GM23338 (cell line): ENCODE measurements around the gene SNX32. TPM values are rescaled to one million over a fixed set of nuclear protein-coding genes. Genes with fewer than 3 reads are reported as not detected.

Experiments used
- ATAC-seq: fragments of 200-7000 bp; cut with Tn5 transposase; 3 replicates; pipeline ENCODE4 v1.9.1; 2020
- DNase-seq: peaks from one replicate; pipeline ENCODE4 v3.0.0-alpha.2; 2015; ENCODE audit warnings: low spot score
- H2AFZ ChIP-seq: fragments of 200-600 bp; sonication (generic); 2 replicates; pipeline ENCODE4 v1.8.0; 2016; ENCODE audit warnings: antibody characterized with exemption, mild to moderate bottlenecking, moderate library complexity
- H3F3A ChIP-seq: fragments of 200-600 bp; sonication (generic); replicated peaks from 2 replicates; pipeline ENCODE4 v1.8.0; 2017; ENCODE audit warnings: antibody characterized with exemption, mixed run types, low read depth
- H3K27ac ChIP-seq: fragments of 200-600 bp; sonication (generic); 2 replicates; pipeline ENCODE4 v1.6.1; 2016; ENCODE audit warnings: low read depth
- H3K27me3 ChIP-seq: fragments of 200-600 bp; sonication (generic); 2 replicates; pipeline ENCODE4 v1.8.0; 2016; ENCODE audit warnings: mild to moderate bottlenecking, mixed run types, moderate library complexity; ENCODE audit not compliant: insufficient read depth
- H3K36me3 ChIP-seq: fragments of 200-600 bp; sonication (generic); 2 replicates; pipeline ENCODE4 v1.8.0; 2016; ENCODE audit warnings: mild to moderate bottlenecking; ENCODE audit not compliant: insufficient read depth
- H3K4me1 ChIP-seq: fragments of 200-600 bp; sonication (generic); 2 replicates; pipeline ENCODE4 v1.8.0; 2016; ENCODE audit warnings: mild to moderate bottlenecking, moderate library complexity; ENCODE audit not compliant: insufficient read depth
- H3K4me2 ChIP-seq: fragments of 200-600 bp; sonication (generic); 2 replicates; pipeline ENCODE4 v1.7.1; 2017; ENCODE audit warnings: mixed run types
- H3K4me3 ChIP-seq: fragments of 200-600 bp; sonication (generic); 2 replicates; pipeline ENCODE4 v1.6.1; 2016; ENCODE audit warnings: mixed run types
- H3K79me2 ChIP-seq: fragments of 200-600 bp; sonication (generic); replicated peaks from 2 replicates; pipeline ENCODE4 v1.8.0; 2017; ENCODE audit warnings: mild to moderate bottlenecking; ENCODE audit not compliant: insufficient read depth
- H3K9me2 ChIP-seq: fragments of 200-600 bp; sonication (generic); 2 replicates; pipeline ENCODE4 v1.8.0; 2017; ENCODE audit not compliant: insufficient read depth
- H4K20me1 ChIP-seq: fragments of 200-600 bp; sonication (generic); replicated peaks from 2 replicates; pipeline ENCODE4 v1.8.0; 2017; ENCODE audit warnings: mild to moderate bottlenecking; ENCODE audit not compliant: insufficient read depth
- H3K27ac Mint-ChIP-seq: 2 replicates; pipeline ENCODE4 v1.8.0; 2020; ENCODE audit warnings: inconsistent platforms, mild to moderate bottlenecking, moderate library complexity, mixed read lengths
- H3K27me3 Mint-ChIP-seq: 3 replicates; pipeline ENCODE4 v1.8.0; 2022; ENCODE audit warnings: low read depth, mild to moderate bottlenecking, moderate library complexity, mixed read lengths, inconsistent platforms; ENCODE audit not compliant: insufficient read depth, poor library complexity
- H3K36me3 Mint-ChIP-seq: 3 replicates; pipeline ENCODE4 v1.8.0; 2021; ENCODE audit warnings: low read depth, mild to moderate bottlenecking, inconsistent platforms, moderate library complexity, mixed read lengths
- H3K4me1 Mint-ChIP-seq: 3 replicates; pipeline ENCODE4 v1.8.0; 2020; ENCODE audit warnings: mild to moderate bottlenecking, inconsistent platforms, mixed read lengths
- H3K4me3 Mint-ChIP-seq: 3 replicates; pipeline ENCODE4 v1.8.0; 2021; ENCODE audit warnings: moderate library complexity, mild to moderate bottlenecking, inconsistent platforms, mixed read lengths
- H3K9me3 Mint-ChIP-seq: 3 replicates; pipeline ENCODE4 v1.8.0; 2020; ENCODE audit warnings: moderate library complexity, mild to moderate bottlenecking, inconsistent platforms, mixed read lengths
- CREB1 ChIP-seq: fragments of 250-450 bp; sonication (Bioruptor Pico); IDR thresholded peaks from 2 replicates; pipeline ENCODE4 v1.5.0; 2020; ENCODE audit warnings: low read depth, mild to moderate bottlenecking, moderate library complexity
- CTCF ChIP-seq, 2 experiments: fragments of 200-600 bp in 1 of 2; sonication (generic) in 1 of 2; conservative IDR thresholded peaks; 2 replicates each; pipeline versions ENCODE4 v1.5.1 to v1.6.1; 2016 to 2017; ENCODE audit warnings: antibody characterized with exemption in 2 of 2, low read depth in 2 of 2, mild to moderate bottlenecking in 2 of 2, moderate library complexity in 1 of 2
- ETS1 ChIP-seq: IDR thresholded peaks from 2 replicates; pipeline ENCODE4 v1.6.1; 2016; ENCODE audit warnings: antibody characterized with exemption
- EZH2 ChIP-seq: fragments of 200-600 bp; sonication (generic); IDR thresholded peaks from one replicate; pipeline ENCODE4 v1.8.0; 2017; ENCODE audit warnings: antibody characterized with exemption, mild to moderate bottlenecking, low read depth; ENCODE audit not compliant: unreplicated experiment
- EZH2phosphoT487 ChIP-seq: fragments of 200-600 bp; sonication (generic); IDR thresholded peaks from one replicate; pipeline ENCODE4 v1.8.1; 2018; ENCODE audit warnings: antibody characterized with exemption; ENCODE audit not compliant: unreplicated experiment
- JUNB ChIP-seq: IDR thresholded peaks from one replicate; pipeline ENCODE4 v1.6.1; 2016; ENCODE audit warnings: antibody characterized with exemption; ENCODE audit not compliant: unreplicated experiment
- NANOG ChIP-seq: IDR thresholded peaks from 2 replicates; pipeline ENCODE4 v1.6.1; 2016; ENCODE audit warnings: antibody characterized with exemption, borderline replicate concordance
- POLR2AphosphoS5 ChIP-seq: IDR thresholded peaks from 2 replicates; pipeline ENCODE4 v1.6.1; 2016; ENCODE audit warnings: antibody characterized with exemption, low read depth
- REST ChIP-seq: IDR thresholded peaks from one replicate; pipeline ENCODE4 v1.6.1; 2018; ENCODE audit warnings: antibody characterized with exemption; ENCODE audit not compliant: unreplicated experiment
- STAT1 ChIP-seq: IDR thresholded peaks from one replicate; pipeline ENCODE4 v1.6.1; 2016; ENCODE audit warnings: antibody characterized with exemption; ENCODE audit not compliant: unreplicated experiment
- ZNF114 ChIP-seq: fragments of 250-450 bp; sonication (Bioruptor Pico); IDR thresholded peaks from 2 replicates; pipeline ENCODE4 v1.5.0; 2020; ENCODE audit warnings: mild to moderate bottlenecking, moderate library complexity
- ZNF331 ChIP-seq: fragments of 250-450 bp; sonication (Bioruptor Pico); IDR thresholded peaks from 2 replicates; pipeline ENCODE4 v1.5.0; 2020; ENCODE audit warnings: low read depth, mild to moderate bottlenecking, moderate library complexity
- polyA plus RNA-seq: library from polyadenylated mRNA; unstranded; fragments of >200 nt; fragmentation: Nextera tagmentation; extraction: Ambion mirVana; gene quantifications from 2 replicates; pipeline ENCODE4 v1.2.1, GENCODE V29; 2016
- total RNA-seq: library from RNA; depleted of rRNA; stranded (reverse); fragments of >200 nt; shearing (Covaris generic); gene quantifications from 2 replicates; pipeline ENCODE4 v1.2.3, GENCODE V29; 2014
- TF ChIP-seq, protein P1 (sequence below): fragments of 250-450 bp; sonication (Bioruptor Pico); IDR thresholded peaks from 2 replicates; pipeline ENCODE4 v1.5.0; 2020; ENCODE audit warnings: mild to moderate bottlenecking, moderate library complexity

The SNX32 gene
- total and polyA plus RNA-seq, 2 experiments from 2014 or later: 0.49 to 1.2 TPM

- no peak overlapping the region for H3K27ac Mint-ChIP-seq
- Histone ChIP-seq H3K4me3 (no peak overlapping the region), H3K79me2 (no peaks in the 10 kb centered on the region), H3K4me1 (peaks cover 15% of the 10 kb centered on the region; the same call in 1 of the 2 replicates), H2AFZ (no peak overlapping the region), H3K4me2 (no peak overlapping the region), H3K36me3 (no peaks in the 10 kb centered on the region), H3F3A (0 out of 2 replicates have a peak, but pooled peaks cover 4% of the 10 kb centered on the region), H4K20me1 (no peaks in the 10 kb centered on the region), H3K27me3 (no peaks in the 10 kb centered on the region), H3K9me2 (no peaks in the 10 kb centered on the region), H3K27ac (no peak overlapping the region)
- DNase-seq (no peak), ATAC-seq (no peak)
- H3K27me3 Mint-ChIP-seq: peaks cover 6% of the 10 kb centered on the region
- H3K4me3 Mint-ChIP-seq: no peak overlapping the region
- TF ChIP-seq JUNB (no peak), REST (no peak), CREB1 (CRISPR knock-in tag) (no peak), ZNF114 (CRISPR knock-in tag) (no peak), ETS1 (no peak), NANOG (no peak), EZH2 (no peak), POLR2AphosphoS5 (no peak), EZH2phosphoT487 (no peak), CTCF (conservative IDR thresholded peaks at IDR 0.05; ENCODE audit: low read depth in 2 of 2) (no peak), ZNF331 (CRISPR knock-in tag) (no peak), STAT1 (no peak)
- TF ChIP-seq, protein P1, sequence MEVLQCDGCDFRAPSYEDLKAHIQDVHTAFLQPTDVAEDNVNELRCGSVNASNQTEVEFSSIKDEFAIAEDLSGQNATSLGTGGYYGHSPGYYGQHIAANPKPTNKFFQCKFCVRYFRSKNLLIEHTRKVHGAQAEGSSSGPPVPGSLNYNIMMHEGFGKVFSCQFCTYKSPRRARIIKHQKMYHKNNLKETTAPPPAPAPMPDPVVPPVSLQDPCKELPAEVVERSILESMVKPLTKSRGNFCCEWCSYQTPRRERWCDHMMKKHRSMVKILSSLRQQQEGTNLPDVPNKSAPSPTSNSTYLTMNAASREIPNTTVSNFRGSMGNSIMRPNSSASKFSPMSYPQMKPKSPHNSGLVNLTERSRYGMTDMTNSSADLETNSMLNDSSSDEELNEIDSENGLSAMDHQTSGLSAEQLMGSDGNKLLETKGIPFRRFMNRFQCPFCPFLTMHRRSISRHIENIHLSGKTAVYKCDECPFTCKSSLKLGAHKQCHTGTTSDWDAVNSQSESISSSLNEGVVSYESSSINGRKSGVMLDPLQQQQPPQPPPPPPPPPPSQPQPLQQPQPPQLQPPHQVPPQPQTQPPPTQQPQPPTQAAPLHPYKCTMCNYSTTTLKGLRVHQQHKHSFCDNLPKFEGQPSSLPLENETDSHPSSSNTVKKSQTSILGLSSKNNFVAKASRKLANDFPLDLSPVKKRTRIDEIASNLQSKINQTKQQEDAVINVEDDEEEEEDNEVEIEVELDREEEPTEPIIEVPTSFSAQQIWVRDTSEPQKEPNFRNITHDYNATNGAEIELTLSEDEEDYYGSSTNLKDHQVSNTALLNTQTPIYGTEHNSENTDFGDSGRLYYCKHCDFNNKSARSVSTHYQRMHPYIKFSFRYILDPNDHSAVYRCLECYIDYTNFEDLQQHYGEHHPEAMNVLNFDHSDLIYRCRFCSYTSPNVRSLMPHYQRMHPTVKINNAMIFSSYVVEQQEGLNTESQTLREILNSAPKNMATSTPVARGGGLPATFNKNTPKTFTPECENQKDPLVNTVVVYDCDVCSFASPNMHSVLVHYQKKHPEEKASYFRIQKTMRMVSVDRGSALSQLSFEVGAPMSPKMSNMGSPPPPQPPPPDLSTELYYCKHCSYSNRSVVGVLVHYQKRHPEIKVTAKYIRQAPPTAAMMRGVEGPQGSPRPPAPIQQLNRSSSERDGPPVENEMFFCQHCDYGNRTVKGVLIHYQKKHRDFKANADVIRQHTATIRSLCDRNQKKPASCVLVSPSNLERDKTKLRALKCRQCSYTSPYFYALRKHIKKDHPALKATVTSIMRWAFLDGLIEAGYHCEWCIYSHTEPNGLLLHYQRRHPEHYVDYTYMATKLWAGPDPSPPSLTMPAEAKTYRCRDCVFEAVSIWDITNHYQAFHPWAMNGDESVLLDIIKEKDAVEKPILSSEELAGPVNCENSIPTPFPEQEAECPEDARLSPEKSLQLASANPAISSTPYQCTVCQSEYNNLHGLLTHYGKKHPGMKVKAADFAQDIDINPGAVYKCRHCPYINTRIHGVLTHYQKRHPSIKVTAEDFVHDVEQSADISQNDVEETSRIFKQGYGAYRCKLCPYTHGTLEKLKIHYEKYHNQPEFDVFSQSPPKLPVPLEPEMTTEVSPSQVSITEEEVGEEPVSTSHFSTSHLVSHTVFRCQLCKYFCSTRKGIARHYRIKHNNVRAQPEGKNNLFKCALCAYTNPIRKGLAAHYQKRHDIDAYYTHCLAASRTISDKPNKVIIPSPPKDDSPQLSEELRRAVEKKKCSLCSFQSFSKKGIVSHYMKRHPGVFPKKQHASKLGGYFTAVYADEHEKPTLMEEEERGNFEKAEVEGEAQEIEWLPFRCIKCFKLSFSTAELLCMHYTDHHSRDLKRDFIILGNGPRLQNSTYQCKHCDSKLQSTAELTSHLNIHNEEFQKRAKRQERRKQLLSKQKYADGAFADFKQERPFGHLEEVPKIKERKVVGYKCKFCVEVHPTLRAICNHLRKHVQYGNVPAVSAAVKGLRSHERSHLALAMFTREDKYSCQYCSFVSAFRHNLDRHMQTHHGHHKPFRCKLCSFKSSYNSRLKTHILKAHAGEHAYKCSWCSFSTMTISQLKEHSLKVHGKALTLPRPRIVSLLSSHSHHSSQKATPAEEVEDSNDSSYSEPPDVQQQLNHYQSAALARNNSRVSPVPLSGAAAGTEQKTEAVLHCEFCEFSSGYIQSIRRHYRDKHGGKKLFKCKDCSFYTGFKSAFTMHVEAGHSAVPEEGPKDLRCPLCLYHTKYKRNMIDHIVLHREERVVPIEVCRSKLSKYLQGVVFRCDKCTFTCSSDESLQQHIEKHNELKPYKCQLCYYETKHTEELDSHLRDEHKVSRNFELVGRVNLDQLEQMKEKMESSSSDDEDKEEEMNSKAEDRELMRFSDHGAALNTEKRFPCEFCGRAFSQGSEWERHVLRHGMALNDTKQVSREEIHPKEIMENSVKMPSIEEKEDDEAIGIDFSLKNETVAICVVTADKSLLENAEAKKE: no peak
- H3K4me1 Mint-ChIP-seq: peaks cover 35% of the 10 kb centered on the region
- H3K36me3 Mint-ChIP-seq: no peaks in the 10 kb centered on the region
- no peaks in the 10 kb centered on the region for H3K9me3 Mint-ChIP-seq
These were observed 38.9 kb upstream of the SNX32 start for GRCh38 chr11:65794570-65795510.
